Erythroblast (primary cell): ENCODE results near the gene DAB2.

ENCODE experiments used
- GATA1 ChIP-seq: IDR thresholded peaks from 2 replicates; pipeline ENCODE4 v1.6.1; 2011; ENCODE audit warnings: low read depth, mild to moderate bottlenecking, control low read depth, low read length, moderate library complexity
- POLR2A ChIP-seq: IDR thresholded peaks from 2 replicates; pipeline ENCODE4 v1.6.1; 2011; ENCODE audit warnings: mild to moderate bottlenecking, low read length

- no peak for TF ChIP-seq POLR2A
- TF ChIP-seq GATA1: no peak
These were observed 84.3 kb downstream of the DAB2 start for GRCh38 chr5:39340506-39340905.
